ENCODE results near the gene NR3C1. TPM values are rescaled to one million over a fixed set of nuclear protein-coding genes. Genes with fewer than 3 reads are reported as not detected.

NR3C1 gene
- total RNA-seq, 1 donor from 2014 or later: 2.3 TPM

DNA sequence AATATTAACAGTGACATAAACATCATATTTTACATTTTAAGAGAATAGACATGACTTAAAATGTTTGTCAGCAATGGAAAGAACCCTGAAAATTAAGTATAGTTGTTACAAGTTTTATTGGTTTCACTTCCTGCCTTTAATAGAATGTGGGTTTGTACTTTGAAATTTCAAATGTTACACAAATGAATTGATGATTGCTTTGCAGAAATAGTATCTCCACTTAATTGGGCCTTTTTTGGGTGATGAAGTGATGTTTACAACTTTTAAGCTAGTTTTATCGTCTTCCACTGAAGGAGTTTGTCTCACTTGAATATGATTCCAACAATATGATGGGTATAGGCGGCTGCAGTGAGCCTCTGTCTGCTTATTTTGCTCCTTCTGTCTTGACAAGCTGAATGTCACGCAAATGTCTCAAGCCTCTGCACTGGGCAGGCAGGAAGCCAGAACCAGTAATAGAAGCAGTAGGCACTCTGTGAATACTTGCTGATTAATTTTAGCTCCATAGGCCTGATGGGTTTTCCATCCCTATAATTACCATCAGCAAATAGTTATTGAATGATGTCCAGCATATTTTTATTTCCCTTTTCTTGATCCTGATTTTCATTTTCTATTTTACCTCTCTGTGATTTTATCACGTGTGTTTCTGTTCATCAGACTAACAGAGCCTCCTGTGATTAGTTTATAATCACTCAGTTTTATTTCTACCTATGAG, 10.6 kb upstream of the NR3C1 start:
- Mint-ChIP-seq H3K4me3 (ENCODE audit: unreplicated experiment) (no peak overlapping the region), H3K9me3 (ENCODE audit: unreplicated experiment) (no peaks in the 10 kb centered on the region), H3K27ac (ENCODE audit: unreplicated experiment) (no peak overlapping the region), H3K36me3 (ENCODE audit: unreplicated experiment) (no peaks in the 10 kb centered on the region), H3K4me1 (ENCODE audit: low read depth, unreplicated experiment) (no peaks in the 10 kb centered on the region), H3K27me3 (ENCODE audit: unreplicated experiment) (peaks cover 3% of the 10 kb centered on the region)
- TF ChIP-seq, protein P1, sequence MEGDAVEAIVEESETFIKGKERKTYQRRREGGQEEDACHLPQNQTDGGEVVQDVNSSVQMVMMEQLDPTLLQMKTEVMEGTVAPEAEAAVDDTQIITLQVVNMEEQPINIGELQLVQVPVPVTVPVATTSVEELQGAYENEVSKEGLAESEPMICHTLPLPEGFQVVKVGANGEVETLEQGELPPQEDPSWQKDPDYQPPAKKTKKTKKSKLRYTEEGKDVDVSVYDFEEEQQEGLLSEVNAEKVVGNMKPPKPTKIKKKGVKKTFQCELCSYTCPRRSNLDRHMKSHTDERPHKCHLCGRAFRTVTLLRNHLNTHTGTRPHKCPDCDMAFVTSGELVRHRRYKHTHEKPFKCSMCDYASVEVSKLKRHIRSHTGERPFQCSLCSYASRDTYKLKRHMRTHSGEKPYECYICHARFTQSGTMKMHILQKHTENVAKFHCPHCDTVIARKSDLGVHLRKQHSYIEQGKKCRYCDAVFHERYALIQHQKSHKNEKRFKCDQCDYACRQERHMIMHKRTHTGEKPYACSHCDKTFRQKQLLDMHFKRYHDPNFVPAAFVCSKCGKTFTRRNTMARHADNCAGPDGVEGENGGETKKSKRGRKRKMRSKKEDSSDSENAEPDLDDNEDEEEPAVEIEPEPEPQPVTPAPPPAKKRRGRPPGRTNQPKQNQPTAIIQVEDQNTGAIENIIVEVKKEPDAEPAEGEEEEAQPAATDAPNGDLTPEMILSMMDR (IDR thresholded peaks at IDR 0.05; ENCODE audit: partially characterized antibody, unreplicated experiment): no peak
- DNase-seq: no peak

DNA sequence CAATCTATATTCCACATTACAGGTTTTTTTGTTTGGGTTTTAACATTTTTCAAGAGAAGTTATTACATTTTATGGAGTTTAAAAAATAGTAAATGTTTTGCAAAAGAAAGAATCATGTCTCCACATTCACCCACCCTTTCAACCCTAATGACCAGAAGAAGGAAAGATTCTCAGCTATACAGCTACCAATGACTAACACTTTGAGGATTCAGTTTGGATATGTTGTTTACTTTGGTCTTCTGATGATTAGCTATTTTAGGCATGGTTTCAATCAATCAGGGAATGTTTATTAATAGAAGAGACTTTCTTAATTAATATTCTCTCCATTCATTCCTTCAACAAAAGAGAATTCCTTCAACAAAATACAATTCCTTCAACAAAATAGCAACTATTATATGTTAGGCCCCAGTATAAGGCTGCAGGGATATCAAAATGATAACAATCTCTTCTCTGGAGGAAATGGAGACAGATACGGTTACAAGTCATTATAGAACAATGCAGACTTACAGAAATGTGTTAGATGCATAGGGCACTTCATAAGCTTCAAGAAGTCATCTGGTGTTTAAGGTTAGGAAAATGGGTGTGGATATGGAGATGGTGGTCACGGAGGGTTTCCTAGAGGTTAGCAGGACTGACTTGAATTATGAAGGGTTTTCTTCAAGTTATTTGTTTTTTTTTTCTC, 9.3 kb upstream of the NR3C1 start:
- TF ChIP-seq, protein P1 (IDR thresholded peaks at IDR 0.05; ENCODE audit: partially characterized antibody, unreplicated experiment): no peak
- Mint-ChIP-seq H3K27me3 (ENCODE audit: unreplicated experiment) (peaks cover 3% of the 10 kb centered on the region), H3K4me1 (ENCODE audit: low read depth, unreplicated experiment) (no peaks in the 10 kb centered on the region), H3K27ac (ENCODE audit: unreplicated experiment) (no peak overlapping the region), H3K4me3 (ENCODE audit: unreplicated experiment) (no peak overlapping the region), H3K36me3 (ENCODE audit: unreplicated experiment) (no peaks in the 10 kb centered on the region), H3K9me3 (ENCODE audit: unreplicated experiment) (no peaks in the 10 kb centered on the region)
- no peak for DNase-seq

DNA sequence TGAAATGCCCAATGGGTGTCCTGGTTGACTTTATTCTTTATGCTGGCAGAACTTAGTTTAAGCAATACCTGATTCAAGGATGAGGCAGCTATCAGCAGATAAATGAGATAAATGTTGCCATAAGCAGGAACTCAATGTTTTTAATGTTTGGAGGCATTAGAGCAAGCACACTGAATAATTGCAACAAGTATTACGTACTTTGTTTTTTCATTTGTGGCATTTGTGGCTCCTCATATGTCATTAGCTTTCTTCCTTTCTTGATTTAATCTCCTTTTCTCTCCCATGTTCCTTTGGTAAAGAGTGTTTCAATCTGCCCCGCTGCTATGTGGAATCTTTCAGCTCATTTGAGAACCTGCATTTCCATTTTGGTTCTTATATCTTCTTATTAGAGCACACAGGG, 6.4 kb upstream of the NR3C1 start:
- TF ChIP-seq, protein P1 (IDR thresholded peaks at IDR 0.05; ENCODE audit: partially characterized antibody, unreplicated experiment): no peak
- Mint-ChIP-seq H3K36me3 (ENCODE audit: unreplicated experiment) (no peaks in the 10 kb centered on the region), H3K9me3 (ENCODE audit: unreplicated experiment) (peaks cover 6% of the 10 kb centered on the region), H3K4me3 (ENCODE audit: unreplicated experiment) (no peak overlapping the region), H3K27ac (ENCODE audit: unreplicated experiment) (no peak overlapping the region), H3K4me1 (ENCODE audit: low read depth, unreplicated experiment) (no peaks in the 10 kb centered on the region), H3K27me3 (ENCODE audit: unreplicated experiment) (peaks cover 3% of the 10 kb centered on the region)
- no peak for DNase-seq

DNA sequence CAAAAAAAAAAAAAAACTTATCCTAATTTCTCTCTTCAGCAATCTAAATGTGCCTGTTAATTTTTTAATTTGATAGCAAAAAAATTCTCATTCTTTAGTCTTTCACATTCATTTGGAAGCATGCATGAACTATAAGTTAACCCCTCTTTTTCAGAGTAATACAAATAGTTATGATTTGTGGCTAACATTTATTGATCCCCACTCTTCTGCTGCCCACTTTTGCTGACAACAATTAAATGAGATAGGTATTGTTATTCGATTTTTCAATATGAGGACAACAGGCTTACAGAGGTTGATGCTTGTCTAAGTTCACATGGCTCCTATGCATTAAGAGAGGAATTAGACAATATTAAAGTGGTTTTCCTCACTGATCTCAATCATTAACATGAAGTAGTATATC, 2.9 kb upstream of the NR3C1 start:
- peaks cover 2% of the 10 kb centered on the region for H3K4me1 Mint-ChIP-seq (ENCODE audit: low read depth, unreplicated experiment)
- TF ChIP-seq, protein P1 (IDR thresholded peaks at IDR 0.05; ENCODE audit: partially characterized antibody, unreplicated experiment): no peak
- H3K4me3 Mint-ChIP-seq (ENCODE audit: unreplicated experiment): peak overlapping the region; percentile 70
- no peaks in the 10 kb centered on the region for H3K36me3 Mint-ChIP-seq (ENCODE audit: unreplicated experiment)
- peaks cover 8% of the 10 kb centered on the region for H3K9me3 Mint-ChIP-seq (ENCODE audit: unreplicated experiment)
- H3K27ac Mint-ChIP-seq (ENCODE audit: unreplicated experiment): no peak overlapping the region
- H3K27me3 Mint-ChIP-seq (ENCODE audit: unreplicated experiment): peaks cover 7% of the 10 kb centered on the region
- no peak for DNase-seq

DNA sequence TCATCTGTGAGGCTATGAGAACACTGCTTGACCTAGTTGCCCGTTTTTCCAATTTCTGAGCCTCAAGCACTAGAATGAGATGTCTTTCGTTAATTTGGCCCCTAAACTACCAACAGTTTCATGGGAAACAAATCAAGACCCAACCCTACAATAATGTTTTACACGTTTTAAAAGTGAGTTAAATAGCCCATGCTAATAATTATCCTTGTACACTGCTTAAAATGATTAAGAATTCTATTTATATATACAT, 2.3 kb upstream of the NR3C1 start:
- no peak for DNase-seq
- Mint-ChIP-seq H3K4me1 (ENCODE audit: low read depth, unreplicated experiment) (peaks cover 2% of the 10 kb centered on the region), H3K27ac (ENCODE audit: unreplicated experiment) (peak overlapping the region; percentile 96), H3K9me3 (ENCODE audit: unreplicated experiment) (peaks cover 8% of the 10 kb centered on the region), H3K4me3 (ENCODE audit: unreplicated experiment) (peak overlapping the region; percentile 96), H3K27me3 (ENCODE audit: unreplicated experiment) (peaks cover 9% of the 10 kb centered on the region), H3K36me3 (ENCODE audit: unreplicated experiment) (no peaks in the 10 kb centered on the region)
- TF ChIP-seq, protein P1 (IDR thresholded peaks at IDR 0.05; ENCODE audit: partially characterized antibody, unreplicated experiment): no peak

Data from glutamatergic neuron (in vitro differentiated cells).